IMR-90 (cell line): ENCODE results near the gene COQ10A. TPM values are rescaled to one million over a fixed set of nuclear protein-coding genes. Genes with fewer than 3 reads are reported as not detected.

Source experiments
- ATAC-seq: fragments of 200-7000 bp; cut with Tn5 transposase; 2 replicates; pipeline ENCODE4 v1.9.1; 2020; ENCODE audit warnings: low read depth, mild to moderate bottlenecking, moderate library complexity
- BruUV-seq: library from RNA; stranded (reverse); fragments of 400-500 nt; replicated peaks from 2 replicates; lab custom pipeline; 2021; lab: Mats Ljungman, UMichigan
- CTCF ChIA-PET: fragments of 300-600 bp; formaldehyde crosslinking; extraction: SDS; loops from one replicate; lab custom pipeline; 2021; ENCODE audit warnings: antibody characterized with exemption; lab: Yijun Ruan, JAX
- POLR2A ChIA-PET: fragments of 300-600 bp; sonication (Branson Sonifier 250); formaldehyde crosslinking; loops from one replicate; lab custom pipeline; 2022; ENCODE audit warnings: antibody characterized with exemption; ENCODE audit not compliant: unreplicated experiment; lab: Charles Lee
- DNase-seq: peaks from one replicate; pipeline ENCODE4 v3.0.0; 2013
- H2AFZ ChIP-seq: replicated peaks from 2 replicates; pipeline ENCODE3; 2013; ENCODE audit warnings: low read length, mild to moderate bottlenecking; ENCODE audit not compliant: poor library complexity
- H2AK5ac ChIP-seq: 2 replicates; pipeline ENCODE4 v1.6.1; 2013; ENCODE audit warnings: low read depth, low read length, inconsistent platforms
- H2AK9ac ChIP-seq: replicated peaks from 2 replicates; pipeline ENCODE3; 2013; ENCODE audit warnings: mild to moderate bottlenecking, low read depth, low read length, moderate library complexity; ENCODE audit not compliant: poor library complexity
- H2BK120ac ChIP-seq: 2 replicates; pipeline ENCODE4 v1.6.1; 2013; ENCODE audit warnings: low read depth, low read length, inconsistent platforms
- H2BK15ac ChIP-seq: 3 replicates; pipeline ENCODE4 v1.6.1; 2013; ENCODE audit warnings: low read depth, low read length, inconsistent platforms
- H2BK20ac ChIP-seq: 2 replicates; pipeline ENCODE4 v1.6.1; 2013; ENCODE audit warnings: low read depth, mild to moderate bottlenecking, inconsistent platforms, low read length, moderate library complexity
- H2BK5ac ChIP-seq: 2 replicates; pipeline ENCODE4 v1.6.1; 2013; ENCODE audit warnings: mild to moderate bottlenecking, low read depth, low read length, inconsistent platforms; ENCODE audit not compliant: poor library complexity, severe bottlenecking
- H3K14ac ChIP-seq: replicated peaks from 2 replicates; pipeline ENCODE4 v1.6.1; 2013; ENCODE audit warnings: low read depth, low read length, inconsistent platforms
- H3K18ac ChIP-seq: 2 replicates; pipeline ENCODE4 v1.6.1; 2013; ENCODE audit warnings: low read depth, low read length, control low read depth
- H3K23ac ChIP-seq: 2 replicates; pipeline ENCODE4 v1.6.1; 2013; ENCODE audit warnings: low read depth, low read length, inconsistent platforms
- H3K27ac ChIP-seq: 2 replicates; pipeline ENCODE4 v1.5.1; 2013; ENCODE audit warnings: mild to moderate bottlenecking, control low read depth, low read length; ENCODE audit not compliant: insufficient read depth
- H3K27me3 ChIP-seq: 2 replicates; pipeline ENCODE4 v1.6.1; 2013; ENCODE audit warnings: low read length; ENCODE audit not compliant: control insufficient read depth, insufficient read depth
- H3K36me3 ChIP-seq: 2 replicates; pipeline ENCODE4 v1.6.1; 2013; ENCODE audit warnings: low read length, mixed read lengths; ENCODE audit not compliant: control insufficient read depth, insufficient read depth
- H3K4ac ChIP-seq: 2 replicates; pipeline ENCODE4 v1.6.1; 2013; ENCODE audit warnings: low read depth, low read length, inconsistent platforms
- H3K4me1 ChIP-seq: 2 replicates; pipeline ENCODE4 v1.6.1; 2013; ENCODE audit warnings: low read length, mixed read lengths; ENCODE audit not compliant: control insufficient read depth, insufficient read depth
- H3K4me2 ChIP-seq: 2 replicates; pipeline ENCODE4 v1.6.1; 2013; ENCODE audit warnings: low read depth, mild to moderate bottlenecking, control low read depth, low read length, moderate library complexity
- H3K4me3 ChIP-seq: 2 replicates; pipeline ENCODE4 v1.5.1; 2013; ENCODE audit warnings: low read depth, mild to moderate bottlenecking, control low read depth, low read length, moderate library complexity; ENCODE audit not compliant: insufficient read depth
- H3K56ac ChIP-seq: 2 replicates; pipeline ENCODE4 v1.6.1; 2013; ENCODE audit warnings: low read length, inconsistent platforms; ENCODE audit not compliant: insufficient read depth; ENCODE audit errors: extremely low read depth
- H3K79me1 ChIP-seq, 2 experiments: 2 replicates each; pipeline ENCODE4 v1.6.1; 2013; ENCODE audit warnings: low read length in 2 of 2, inconsistent platforms in 1 of 2, low read depth in 1 of 2
- H3K9ac ChIP-seq: 2 replicates; pipeline ENCODE4 v1.6.1; 2013; ENCODE audit warnings: low read depth, low read length, control low read depth
- H3K9me1 ChIP-seq: 2 replicates; pipeline ENCODE4 v1.6.1; 2013; ENCODE audit warnings: low read length, inconsistent platforms; ENCODE audit not compliant: insufficient read depth
- H3K9me3 ChIP-seq: 2 replicates; pipeline ENCODE4 v1.6.1; 2013; ENCODE audit warnings: low read length; ENCODE audit not compliant: control insufficient read depth, insufficient read depth
- H4K20me1 ChIP-seq: 2 replicates; pipeline ENCODE4 v1.6.1; 2013; ENCODE audit warnings: low read length, inconsistent platforms; ENCODE audit not compliant: insufficient read depth
- H4K5ac ChIP-seq: 2 replicates; pipeline ENCODE4 v1.6.1; 2013; ENCODE audit warnings: mild to moderate bottlenecking, low read depth, low read length, control low read depth
- H4K8ac ChIP-seq, 2 experiments: 2 replicates each; pipeline ENCODE4 v1.6.1; 2013; ENCODE audit warnings: low read depth in 2 of 2, low read length in 2 of 2, control low read depth in 1 of 2, inconsistent platforms in 1 of 2
- H4K91ac ChIP-seq: 2 replicates; pipeline ENCODE4 v1.6.1; 2013; ENCODE audit warnings: low read depth, low read length, inconsistent platforms; ENCODE audit not compliant: insufficient read depth
- POLR2A ChIP-seq: IDR thresholded peaks from 2 replicates; pipeline ENCODE4 v1.6.1; 2012; ENCODE audit warnings: mild to moderate bottlenecking, low read depth, low read length
- RCOR1 ChIP-seq: IDR thresholded peaks from 2 replicates; pipeline ENCODE4 v1.6.1; 2012; ENCODE audit warnings: mild to moderate bottlenecking, low read length, improper control_type of control experiment; ENCODE audit not compliant: insufficient replicate concordance
- dilution Hi-C: fragments of 300-500 bp; cut with HindIII; formaldehyde crosslinking; loops from one replicate; pipeline ENCODE4 v1.14.3; 2018; ENCODE audit warnings: low sequenced_read_pairs; ENCODE audit not compliant: unreplicated experiment
- in situ Hi-C: fragments of 300-500 bp; cut with MboI; formaldehyde crosslinking; loops from 3 replicates; pipeline ENCODE4 v1.14.3; 2019; ENCODE audit warnings: low sequenced_read_pairs, inconsistent platforms, mixed read lengths
- intact Hi-C: fragments of 100-400 bp; cut with micrococcal nuclease; formaldehyde crosslinking; loops from 2 replicates; pipeline ENCODE4 v1.10.0; 2022
- polyA plus RNA-seq, 3 experiments: library from polyadenylated mRNA; depleted of rRNA; stranded (reverse); fragments of >200 nt; gene quantifications; 2 replicates each; pipeline ENCODE4 v1.2.3, GENCODE V29; 2012; ENCODE audit warnings: low replicate concordance in 1 of 3
- total RNA-seq: library from RNA; depleted of rRNA; stranded (reverse); fragments of >200 nt; gene quantifications from 2 replicates; pipeline ENCODE4 v1.2.3, GENCODE V29; 2012

Gene COQ10A
- total and polyA plus RNA-seq, 2 of the 4 experiments (the other 2 are of a cell fraction) = 4.7 to 10.8 TPM

GRCh38 chr12:56280849-56281248 lies 14.1 kb downstream of the COQ10A start:
- CTCF ChIA-PET = no interaction called here
- H3K79me1 ChIP-seq = peaks cover 12 to 15% of the 10 kb centered on the region in 2 experiments; a peak in 3 of 4 replicates
- no peak overlapping the region for H2BK5ac ChIP-seq
- no peak overlapping the region for H2BK15ac ChIP-seq
- in situ Hi-C loops (no loop called here), dilution Hi-C loops (no loop called here), intact Hi-C loops (no loop called here)
- no peaks in the 10 kb centered on the region for H3K9me3 ChIP-seq
- no peak overlapping the region for H3K56ac ChIP-seq
- H2BK20ac ChIP-seq = no peak overlapping the region
- peaks cover 58% of the 10 kb centered on the region for H3K36me3 ChIP-seq
- H3K9me1 ChIP-seq = no peaks in the 10 kb centered on the region
- H4K5ac ChIP-seq = no peak overlapping the region
- H3K4me3 ChIP-seq = no peak overlapping the region
- H3K4me1 ChIP-seq = peaks cover 2% of the 10 kb centered on the region; the same call in 1 of the 2 replicates
- no peak overlapping the region for H3K18ac ChIP-seq
- no peak overlapping the region for H2AK9ac ChIP-seq
- TF ChIP-seq POLR2A = no peak
- no peak for TF ChIP-seq RCOR1
- H2AK5ac ChIP-seq = no peak overlapping the region
- H3K14ac ChIP-seq = no peak overlapping the region
- no peak overlapping the region for H3K9ac ChIP-seq
- ATAC-seq (no peak), DNase-seq (no peak)
- H3K4me2 ChIP-seq = no peak overlapping the region
- no peak overlapping the region for H4K8ac ChIP-seq
- no peak overlapping the region for H3K4ac ChIP-seq
- H2BK120ac ChIP-seq = no peak overlapping the region
- no TSS peak for BruUV-seq
- POLR2A ChIA-PET = no interaction called here
- H4K91ac ChIP-seq = no peak overlapping the region
- no peak overlapping the region for H3K23ac ChIP-seq
- no peak overlapping the region for H3K27ac ChIP-seq
- no peak overlapping the region for H2AFZ ChIP-seq
- no peaks in the 10 kb centered on the region for H4K20me1 ChIP-seq
- no peaks in the 10 kb centered on the region for H3K27me3 ChIP-seq
